MCF 10A (cell line): Measurements from ENCODE around the gene NEK9. TPM values are rescaled to one million over a fixed set of nuclear protein-coding genes. Genes with fewer than 3 reads are reported as not detected.
"Not testable (repeated sequence)": the region's sequence is repeated elsewhere in the genome, so short reads cannot be mapped to it uniquely, and the experiment has no call there.

Source experiments
- BruUV-seq: library from RNA; stranded (reverse); fragments of 400-500 nt; replicated peaks from 2 replicates; lab custom pipeline; 2021; lab: Mats Ljungman, UMichigan
- CTCF ChIA-PET: fragments of 300-600 bp; sonication (Branson Sonifier 250); formaldehyde crosslinking; extraction: SDS; loops from one replicate; lab custom pipeline; 2021; ENCODE audit warnings: antibody characterized with exemption, inconsistent platforms; lab: Yijun Ruan, JAX
- POLR2A ChIA-PET: fragments of 300-600, 350-650 bp; sonication (Branson Sonifier 250); formaldehyde crosslinking; extraction: SDS; loops from one replicate; lab custom pipeline; 2020; ENCODE audit warnings: antibody characterized with exemption, inconsistent platforms; lab: Yijun Ruan, JAX
- DNase-seq: peaks from one replicate; pipeline ENCODE4 v3.0.0-alpha.2; 2018; ENCODE audit not compliant: unreplicated experiment
- H3K27ac Mint-ChIP-seq: one replicate; pipeline ENCODE4 v1.8.0; 2022; ENCODE audit warnings: mild to moderate bottlenecking, low read depth, mixed read lengths; ENCODE audit not compliant: unreplicated experiment
- H3K27me3 Mint-ChIP-seq: one replicate; pipeline ENCODE4 v1.8.0; 2022; ENCODE audit warnings: mixed read lengths; ENCODE audit not compliant: insufficient read depth, unreplicated experiment
- H3K36me3 Mint-ChIP-seq: one replicate; pipeline ENCODE4 v1.8.0; 2022; ENCODE audit warnings: mild to moderate bottlenecking, moderate library complexity, mixed read lengths; ENCODE audit not compliant: insufficient read depth, unreplicated experiment
- H3K4me1 Mint-ChIP-seq: one replicate; pipeline ENCODE4 v1.8.0; 2022; ENCODE audit warnings: mixed read lengths; ENCODE audit not compliant: insufficient read depth, unreplicated experiment
- H3K4me3 Mint-ChIP-seq: one replicate; pipeline ENCODE4 v1.8.0; 2022; ENCODE audit warnings: mild to moderate bottlenecking, moderate library complexity, mixed read lengths; ENCODE audit not compliant: unreplicated experiment
- H3K9me3 Mint-ChIP-seq: one replicate; pipeline ENCODE4 v1.8.0; 2022; ENCODE audit warnings: mixed read lengths; ENCODE audit not compliant: unreplicated experiment
- intact Hi-C: fragments of 100-400 bp; cut with micrococcal nuclease; formaldehyde crosslinking; loops from 2 replicates; pipeline ENCODE4 v1.14.1; 2022
- total RNA-seq: library from RNA; stranded (reverse); gene quantifications from 2 replicates; pipeline ENCODE4 v1.2.3, GENCODE V29; 2022
- TF ChIP-seq, protein P1 (sequence below): fragments of 200-600 bp; IDR thresholded peaks from one replicate; pipeline ENCODE4 v1.8.0; 2022; ENCODE audit warnings: antibody characterized with exemption, mild to moderate bottlenecking; ENCODE audit not compliant: unreplicated experiment

The NEK9 gene
- total RNA-seq, 1 experiment from 2014 or later = 112 TPM

DNA sequence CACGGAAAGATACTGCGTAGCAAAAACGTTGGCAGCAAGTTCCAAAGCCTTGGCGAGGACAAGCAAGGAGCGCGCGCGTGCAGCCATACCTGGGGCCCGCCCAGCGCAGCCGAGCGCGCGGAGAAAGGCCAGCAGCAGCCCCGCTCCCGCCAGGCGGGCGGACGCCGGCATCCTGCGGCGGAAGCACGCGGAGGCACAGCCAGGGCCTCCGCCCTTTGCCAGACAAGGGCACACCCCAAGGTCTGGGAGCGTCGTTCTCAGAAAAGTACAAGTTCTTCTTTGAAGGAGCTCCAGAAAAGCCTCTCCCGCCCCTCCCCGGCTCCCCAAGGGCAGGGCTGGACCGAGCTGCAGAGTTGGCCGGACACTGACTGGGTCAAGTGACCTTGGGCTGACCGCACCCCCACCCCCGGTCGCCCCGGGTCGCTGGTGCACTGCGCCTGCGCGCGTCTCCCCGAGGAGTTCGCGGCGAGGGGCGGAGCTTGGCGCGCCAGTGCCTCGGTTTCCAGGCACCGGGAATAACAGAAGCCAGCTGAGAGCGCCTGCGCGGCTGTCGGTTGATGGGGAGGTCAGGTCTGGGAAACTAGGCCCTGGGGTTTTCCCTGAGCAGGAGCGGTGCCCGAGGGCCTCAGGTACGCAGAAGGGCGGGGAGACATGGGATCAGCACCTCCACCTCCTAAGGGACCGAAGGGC is 57.6 kb downstream of the NEK9 start, which contains the start of gene ZC2HC1C:
ZC2HC1C (plus strand) TSS at position 521 of the 690 bp plus-strand sequence. CDS start 933 bp downstream, outside the sequence.
- Mint-ChIP-seq H3K4me1 (peaks cover 6% of the 10 kb centered on the region), H3K36me3 (no peaks in the 10 kb centered on the region), H3K9me3 (no peaks in the 10 kb centered on the region), H3K27me3 (no peaks in the 10 kb centered on the region), H3K27ac (no peak within 1 kb of the TSS), H3K4me3 (no peak within 1 kb of the TSS)
- CTCF ChIA-PET = interaction anchor here (0.5 to 0.9 kb wide), 10 partner anchors 10 to 586 kb away, joined by 3 to 5 read pairs (median 4); no protein-coding TSS in a partner anchor
- peak; percentile 90 for DNase-seq
- intact Hi-C loops = no loop called here
- BruUV-seq = no TSS peak
- TF ChIP-seq, protein P1, sequence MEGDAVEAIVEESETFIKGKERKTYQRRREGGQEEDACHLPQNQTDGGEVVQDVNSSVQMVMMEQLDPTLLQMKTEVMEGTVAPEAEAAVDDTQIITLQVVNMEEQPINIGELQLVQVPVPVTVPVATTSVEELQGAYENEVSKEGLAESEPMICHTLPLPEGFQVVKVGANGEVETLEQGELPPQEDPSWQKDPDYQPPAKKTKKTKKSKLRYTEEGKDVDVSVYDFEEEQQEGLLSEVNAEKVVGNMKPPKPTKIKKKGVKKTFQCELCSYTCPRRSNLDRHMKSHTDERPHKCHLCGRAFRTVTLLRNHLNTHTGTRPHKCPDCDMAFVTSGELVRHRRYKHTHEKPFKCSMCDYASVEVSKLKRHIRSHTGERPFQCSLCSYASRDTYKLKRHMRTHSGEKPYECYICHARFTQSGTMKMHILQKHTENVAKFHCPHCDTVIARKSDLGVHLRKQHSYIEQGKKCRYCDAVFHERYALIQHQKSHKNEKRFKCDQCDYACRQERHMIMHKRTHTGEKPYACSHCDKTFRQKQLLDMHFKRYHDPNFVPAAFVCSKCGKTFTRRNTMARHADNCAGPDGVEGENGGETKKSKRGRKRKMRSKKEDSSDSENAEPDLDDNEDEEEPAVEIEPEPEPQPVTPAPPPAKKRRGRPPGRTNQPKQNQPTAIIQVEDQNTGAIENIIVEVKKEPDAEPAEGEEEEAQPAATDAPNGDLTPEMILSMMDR = no peak
- POLR2A ChIA-PET = interaction anchor here (0.7 to 2.2 kb wide), 20 partner anchors 9 to 576 kb away, joined by 3 to 18 read pairs (median 5); partner anchors contain the start of genes DLST, EIF2B2, FOS and ISCA2

DNA sequence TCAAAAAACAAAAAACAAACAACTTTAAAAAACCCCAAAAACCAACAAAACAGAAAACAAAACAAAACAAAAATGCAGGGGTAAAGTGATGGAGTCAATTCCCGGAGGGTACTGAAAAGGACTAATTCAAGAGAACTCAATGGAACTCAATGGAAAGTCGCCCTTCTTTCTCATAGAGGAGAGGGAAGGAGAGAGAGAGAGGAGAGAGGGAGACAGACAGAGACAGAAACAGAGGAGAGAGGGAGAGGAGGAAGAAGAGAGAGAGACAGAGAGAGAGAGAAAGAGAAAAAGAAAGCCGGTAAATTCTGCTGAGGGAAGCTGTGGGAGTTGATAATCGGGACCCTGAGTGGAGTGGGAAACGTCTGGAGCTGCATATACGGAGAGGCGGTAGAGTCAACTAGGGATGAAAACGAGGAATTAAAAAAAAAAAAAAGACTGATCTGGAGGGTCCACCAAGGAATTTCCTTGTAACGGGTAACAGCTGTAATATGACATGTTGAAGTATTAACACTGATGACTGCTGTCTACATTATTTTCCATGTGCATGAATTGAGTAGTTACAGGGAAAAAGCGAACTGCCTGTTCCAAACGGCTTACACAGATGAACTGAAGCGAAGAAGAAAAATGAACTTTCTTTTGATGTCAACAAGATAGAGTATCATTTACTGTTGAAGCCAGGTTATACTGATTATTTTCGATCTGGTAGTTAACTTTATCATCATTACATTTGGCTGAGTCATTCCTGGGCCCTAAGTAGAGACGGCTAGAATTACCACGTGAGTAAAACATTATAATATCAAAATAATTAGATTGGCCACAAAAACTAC is 58.3 kb downstream of the NEK9 start:
- TF ChIP-seq, protein P1 = no peak
- H3K4me3 Mint-ChIP-seq = no peak overlapping the region
- H3K27ac Mint-ChIP-seq = no peak overlapping the region
- no peaks in the 10 kb centered on the region for H3K36me3 Mint-ChIP-seq
- ChIA-PET CTCF (interaction anchor here (0.5 to 1.3 kb wide), 5 partner anchors 11 to 586 kb away, joined by 3 to 4 read pairs (median 3); no protein-coding TSS in a partner anchor), POLR2A (interaction anchor here (0.6 to 2.2 kb wide), 17 partner anchors 10 to 575 kb away, joined by 3 to 18 read pairs (median 3); partner anchors contain the start of genes DLST, EIF2B2, ISCA2 and MLH3)
- no peaks in the 10 kb centered on the region for H3K27me3 Mint-ChIP-seq
- BruUV-seq = TSS peak; percentile 77
- intact Hi-C loops = no loop called here
- DNase-seq = peak; percentile 19
- H3K4me1 Mint-ChIP-seq = peaks cover 6% of the 10 kb centered on the region
- H3K9me3 Mint-ChIP-seq = no peaks in the 10 kb centered on the region

DNA sequence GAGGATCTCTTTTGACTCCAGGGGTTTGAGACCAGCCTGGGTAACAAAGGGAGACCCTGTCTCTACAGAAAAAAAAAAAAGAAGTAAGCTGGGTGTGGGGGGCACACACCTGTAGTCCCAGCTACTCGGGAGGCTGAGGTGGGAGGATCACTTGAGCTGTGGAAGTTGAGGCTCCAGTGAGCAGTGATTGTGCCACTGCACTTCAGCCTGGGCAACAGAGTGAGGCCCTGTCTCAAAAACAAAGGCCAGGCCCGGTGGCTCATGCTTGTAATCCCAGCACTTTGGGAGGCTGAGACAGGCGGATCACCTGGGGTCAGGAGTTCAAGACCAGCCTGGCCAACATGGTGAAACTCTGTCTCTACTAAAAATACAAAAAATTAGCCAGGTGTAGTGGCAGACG is 59.1 kb downstream of the NEK9 start:
- H3K9me3 Mint-ChIP-seq, H3K27ac Mint-ChIP-seq, H3K27me3 Mint-ChIP-seq, H3K36me3 Mint-ChIP-seq, H3K4me1 Mint-ChIP-seq, H3K4me3 Mint-ChIP-seq, BruUV-seq, intact Hi-C loops, DNase-seq: not testable (repeated sequence)
- ChIA-PET POLR2A (interaction anchor here (0.6 to 2.0 kb wide), 11 partner anchors 9 to 214 kb away, joined by 3 to 7 read pairs (median 3); partner anchors contain the start of genes EIF2B2 and MLH3), CTCF (interaction anchor here (0.6 to 1.3 kb wide), 4 partner anchors 11 to 403 kb away, joined by 3 to 4 read pairs (median 3); no protein-coding TSS in a partner anchor)

DNA sequence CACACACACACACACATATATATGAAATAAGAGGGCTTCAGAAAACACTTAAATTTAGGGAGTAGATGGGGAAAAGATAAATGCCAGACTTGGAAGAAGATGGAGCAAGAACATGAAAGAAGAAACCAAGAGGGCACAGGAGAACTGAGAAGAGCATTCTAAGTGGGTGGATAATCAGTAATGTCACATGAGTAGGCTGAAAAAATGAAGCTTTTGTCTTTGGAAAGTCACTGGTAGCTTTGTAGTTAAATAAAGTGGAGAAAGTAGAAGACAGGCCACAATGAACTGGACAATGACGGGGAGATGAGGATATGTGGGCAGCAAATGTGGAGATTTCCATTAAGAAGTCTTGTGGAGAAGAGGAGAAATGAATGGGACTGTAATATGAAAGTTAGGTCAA is 59.6 kb downstream of the NEK9 start:
- intact Hi-C loops = no loop called here
- Mint-ChIP-seq H3K4me1 (peaks cover 6% of the 10 kb centered on the region), H3K27me3 (no peaks in the 10 kb centered on the region), H3K9me3 (no peaks in the 10 kb centered on the region), H3K4me3 (no peak overlapping the region), H3K27ac (no peak overlapping the region), H3K36me3 (no peaks in the 10 kb centered on the region)
- CTCF ChIA-PET = interaction anchor here (0.7 to 1.1 kb wide), 3 partner anchors 21 to 404 kb away, joined by 3 read pairs; no protein-coding TSS in a partner anchor
- BruUV-seq = no TSS peak
- TF ChIP-seq, protein P1 = no peak
- no peak for DNase-seq
- POLR2A ChIA-PET = interaction anchor here (0.8 to 1.0 kb wide), 2 partner anchors 15 to 64 kb away, joined by 3 read pairs; partner anchors contain the start of gene EIF2B2
